ENCODE data around the gene LCLAT1. TPM values are rescaled to one million over a fixed set of nuclear protein-coding genes. Genes with fewer than 3 reads are reported as not detected.
"Not testable (repeated sequence)": the region's sequence is repeated elsewhere in the genome, so short reads cannot be mapped to it uniquely, and the experiment has no call there.

LCLAT1 gene
- total RNA-seq, 1 donor from 2014 or later: 30.9 TPM

- intact Hi-C loops (cut with DNase I); DNase-seq (ENCODE audit: missing footprints); ATAC-seq: not testable (repeated sequence)
Observed at GRCh38 chr2:30643013-30643412, 196.0 kb downstream of the LCLAT1 start.

- ATAC-seq: no peak
- no peak for DNase-seq (ENCODE audit: missing footprints)
- intact Hi-C loops (cut with DNase I): no loop called here
Observed at GRCh38 chr2:30643674-30644073, 196.6 kb downstream of the LCLAT1 start.

GRCh38 chr2:30645081-30645744 lies 198.2 kb downstream of the LCLAT1 start:
- intact Hi-C loops (cut with DNase I): no loop called here
- DNase-seq (ENCODE audit: missing footprints): no peak
- no peak for ATAC-seq

- ATAC-seq (no peak), DNase-seq (ENCODE audit: missing footprints) (no peak)
- intact Hi-C loops (cut with DNase I): no loop called here
Observed at GRCh38 chr2:30645745-30646119, 198.7 kb downstream of the LCLAT1 start.

GRCh38 chr2:30647752-30648457 lies 200.9 kb downstream of the LCLAT1 start:
- DNase-seq (ENCODE audit: missing footprints) (no peak), ATAC-seq (no peak)
- intact Hi-C loops (cut with DNase I): no loop called here

GRCh38 chr2:30649278-30649677 lies 202.2 kb downstream of the LCLAT1 start:
- intact Hi-C loops (cut with DNase I): no loop called here
- DNase-seq (ENCODE audit: missing footprints) (no peak), ATAC-seq (no peak)

GRCh38 chr2:30649828-30650227 lies 202.8 kb downstream of the LCLAT1 start:
- DNase-seq (ENCODE audit: missing footprints) (no peak), ATAC-seq (no peak)
- intact Hi-C loops (cut with DNase I): no loop called here

- intact Hi-C loops (cut with DNase I): no loop called here
- no peak for ATAC-seq
- no peak for DNase-seq (ENCODE audit: missing footprints)
Observed at GRCh38 chr2:30652271-30652915, 205.3 kb downstream of the LCLAT1 start.

GRCh38 chr2:30653847-30654246 lies 206.8 kb downstream of the LCLAT1 start:
- peak; percentile 82 for ATAC-seq
- intact Hi-C loops (cut with DNase I): no loop called here
- no peak for DNase-seq (ENCODE audit: missing footprints)

- intact Hi-C loops (cut with DNase I): no loop called here
- no peak for ATAC-seq
- no peak for DNase-seq (ENCODE audit: missing footprints)
Observed at GRCh38 chr2:30654404-30654803, 207.4 kb downstream of the LCLAT1 start.

- no peak for DNase-seq (ENCODE audit: missing footprints)
- intact Hi-C loops (cut with DNase I): no loop called here
- no peak for ATAC-seq
Observed at GRCh38 chr2:30655211-30655610, 208.2 kb downstream of the LCLAT1 start.

GRCh38 chr2:30655660-30656059 lies 208.6 kb downstream of the LCLAT1 start:
- DNase-seq (ENCODE audit: missing footprints) (no peak), ATAC-seq (peak; percentile 37)
- intact Hi-C loops (cut with DNase I): no loop called here

GRCh38 chr2:30656079-30656478 lies 209.0 kb downstream of the LCLAT1 start:
- intact Hi-C loops (cut with DNase I): no loop called here
- ATAC-seq (no peak), DNase-seq (ENCODE audit: missing footprints) (no peak)

- ATAC-seq (no peak), DNase-seq (ENCODE audit: missing footprints) (no peak)
- intact Hi-C loops (cut with DNase I): no loop called here
Observed at GRCh38 chr2:30661173-30662107, 214.4 kb downstream of the LCLAT1 start.

GRCh38 chr2:30662268-30663131 lies 215.5 kb downstream of the LCLAT1 start:
- DNase-seq (ENCODE audit: missing footprints) (no peak), ATAC-seq (no peak)
- intact Hi-C loops (cut with DNase I): no loop called here

GRCh38 chr2:30663321-30663720 lies 216.3 kb downstream of the LCLAT1 start:
- no peak for ATAC-seq
- intact Hi-C loops (cut with DNase I): no loop called here
- no peak for DNase-seq (ENCODE audit: missing footprints)

GRCh38 chr2:30663806-30664205 lies 216.8 kb downstream of the LCLAT1 start:
- intact Hi-C loops (cut with DNase I): no loop called here
- ATAC-seq: no peak
- no peak for DNase-seq (ENCODE audit: missing footprints)

- intact Hi-C loops (cut with DNase I): no loop called here
- ATAC-seq (no peak), DNase-seq (ENCODE audit: missing footprints) (no peak)
Observed at GRCh38 chr2:30664761-30665358, 217.8 kb downstream of the LCLAT1 start.

Data from Right ventricle myocardium inferior (tissue), 1 donor.